GM21825 (cell line): ENCODE results near the gene OTOGL.
"Not testable (repeated sequence)": the region's sequence is repeated elsewhere in the genome, so short reads cannot be mapped to it uniquely, and the experiment has no call there.

Source experiments
- ATAC-seq: cut with Tn5 transposase; IDR thresholded peaks from one replicate; pipeline ENCODE4 v1.9.1; 2021; ENCODE audit warnings: mild to moderate bottlenecking, moderate library complexity; ENCODE audit not compliant: unreplicated experiment

The OTOGL gene

DNA sequence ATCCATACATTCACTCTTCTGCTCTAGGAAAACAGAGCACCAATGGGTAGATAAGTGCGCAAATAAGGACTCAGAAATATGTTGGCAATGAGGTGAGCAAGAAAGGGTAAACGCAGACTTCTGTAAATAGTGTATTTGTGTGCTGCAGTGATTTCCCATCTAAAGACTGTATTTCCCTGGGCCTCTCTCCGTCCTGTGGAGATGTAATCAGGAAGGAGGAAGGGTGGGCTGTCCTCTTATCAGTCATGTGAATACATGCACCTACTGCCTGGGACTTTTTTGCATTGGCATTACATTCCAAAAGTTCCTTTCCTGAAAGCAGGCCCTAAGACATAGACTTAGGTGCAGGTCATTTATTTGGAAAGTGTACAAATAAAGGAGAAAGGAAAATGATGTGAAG is 114.5 kb downstream of the OTOGL start:
- no peak for ATAC-seq

DNA sequence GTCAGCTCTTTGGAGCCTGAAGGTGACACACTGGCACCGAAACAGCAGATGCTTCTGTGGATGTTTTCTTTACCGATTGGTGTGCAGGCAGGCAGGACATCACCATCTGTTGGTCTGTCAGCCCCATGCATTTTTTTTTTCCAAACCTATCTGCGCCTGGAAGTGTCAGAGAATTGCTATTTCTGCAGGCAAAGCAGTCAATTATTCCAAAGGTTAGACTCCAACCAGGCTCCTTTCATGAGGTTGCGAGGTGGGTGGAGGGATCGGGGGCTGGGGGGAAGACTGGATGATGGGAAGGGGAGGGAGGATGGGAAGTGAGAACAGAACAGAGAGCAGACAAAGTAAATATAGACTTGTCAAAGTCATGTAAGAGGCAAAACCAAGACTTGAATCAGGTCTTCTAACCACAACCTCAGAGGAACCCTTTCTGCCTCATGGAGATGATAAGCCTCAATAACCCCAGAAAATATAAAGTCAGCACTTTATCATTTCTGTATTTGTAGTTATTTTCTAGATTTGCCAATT is 117.7 kb downstream of the OTOGL start:
- ATAC-seq: no peak

DNA sequence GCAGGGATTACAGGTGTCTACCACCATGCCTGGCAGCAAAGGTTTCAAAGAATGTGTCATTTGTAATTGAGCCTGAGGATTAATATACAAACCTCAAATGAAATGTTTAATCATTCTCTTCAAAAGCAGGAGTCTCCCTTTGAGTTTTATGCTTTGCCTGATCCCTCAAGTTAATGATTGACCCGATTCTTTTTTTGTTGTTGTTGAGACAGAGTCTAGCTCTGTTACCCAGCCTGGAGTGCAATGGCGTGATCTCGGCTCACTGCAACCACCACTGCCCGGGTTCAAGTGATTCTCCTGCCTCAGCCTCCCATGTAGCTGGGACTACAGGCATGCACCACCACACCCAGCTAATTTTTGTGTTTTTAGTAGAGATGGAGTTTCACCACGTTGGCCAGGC is 119.6 kb downstream of the OTOGL start:
- not testable (repeated sequence) for ATAC-seq

DNA sequence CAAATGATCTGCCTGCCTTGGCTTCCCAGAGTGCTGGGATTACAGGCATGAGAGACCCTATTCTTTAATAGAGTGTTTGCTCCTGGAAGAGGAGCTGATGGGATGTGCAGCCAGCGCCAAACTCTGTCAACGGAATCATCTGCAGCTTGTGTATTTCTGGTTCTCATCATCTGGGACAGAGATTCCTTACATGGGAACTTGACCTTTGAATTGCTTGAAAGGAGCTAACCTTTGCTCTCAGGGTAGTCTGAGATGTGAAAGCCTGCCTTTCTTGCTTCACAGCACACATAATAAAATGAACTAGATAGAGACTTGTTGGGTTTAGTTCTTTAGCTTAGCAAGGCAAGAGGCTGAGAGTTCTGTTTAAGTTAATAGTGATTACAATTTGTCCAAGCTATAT is 120.0 kb downstream of the OTOGL start:
- ATAC-seq: no peak

DNA sequence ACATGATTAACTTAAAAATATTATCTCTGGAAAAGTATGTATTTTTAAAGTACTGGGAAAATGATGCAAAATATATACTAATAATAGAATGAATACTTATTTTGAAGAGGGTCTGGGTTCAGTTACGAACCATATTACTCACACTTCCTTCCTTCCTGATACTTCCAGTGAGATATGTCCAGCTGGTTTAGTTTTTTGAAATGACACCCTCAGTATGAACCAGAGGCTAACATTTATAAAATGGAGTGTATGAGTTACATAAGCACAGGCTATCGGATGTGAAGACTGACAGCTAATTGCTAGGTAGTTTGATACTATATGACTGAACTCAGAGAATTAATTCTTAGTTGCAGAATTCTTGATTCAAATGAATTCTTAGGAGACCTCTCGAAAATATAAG is 122.9 kb downstream of the OTOGL start:
- no peak for ATAC-seq

DNA sequence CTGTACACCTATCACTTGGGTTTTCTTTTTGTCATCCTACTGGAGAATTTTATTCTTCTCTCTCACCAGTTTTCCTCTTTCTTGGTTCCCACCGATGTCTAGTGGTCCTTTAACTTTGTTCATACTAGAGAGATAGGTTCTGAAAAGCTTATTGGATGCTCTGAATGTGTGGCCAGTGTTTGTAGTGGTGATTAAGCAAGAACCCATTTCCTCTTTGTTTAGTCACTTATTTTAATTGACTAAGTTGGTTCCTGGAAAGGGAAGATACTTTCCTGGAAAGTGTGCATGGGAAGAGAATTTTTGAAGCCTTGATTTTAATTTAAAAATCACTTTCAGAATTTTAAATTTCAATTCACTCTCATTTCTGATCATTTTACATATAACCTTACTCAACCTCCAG is 127.2 kb downstream of the OTOGL start:
- no peak for ATAC-seq

DNA sequence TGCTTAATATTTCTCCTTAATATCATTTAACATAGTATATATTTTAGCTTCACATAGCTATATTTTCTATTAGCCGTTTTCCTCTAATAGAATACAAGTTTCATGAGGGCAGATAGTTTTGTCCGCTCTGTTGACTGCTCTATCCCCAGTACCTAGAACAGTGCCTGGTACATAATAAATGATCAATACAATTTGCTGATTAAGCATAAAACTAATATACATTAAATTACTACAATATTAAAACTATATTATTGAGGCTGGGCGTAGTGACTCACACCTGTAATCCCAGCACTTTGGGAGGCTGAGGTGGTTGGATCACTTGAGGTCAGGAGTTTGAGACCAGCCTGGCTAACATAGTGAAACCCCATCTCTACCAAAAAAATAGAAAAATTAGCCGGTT is 128.6 kb downstream of the OTOGL start:
- not testable (repeated sequence) for ATAC-seq

DNA sequence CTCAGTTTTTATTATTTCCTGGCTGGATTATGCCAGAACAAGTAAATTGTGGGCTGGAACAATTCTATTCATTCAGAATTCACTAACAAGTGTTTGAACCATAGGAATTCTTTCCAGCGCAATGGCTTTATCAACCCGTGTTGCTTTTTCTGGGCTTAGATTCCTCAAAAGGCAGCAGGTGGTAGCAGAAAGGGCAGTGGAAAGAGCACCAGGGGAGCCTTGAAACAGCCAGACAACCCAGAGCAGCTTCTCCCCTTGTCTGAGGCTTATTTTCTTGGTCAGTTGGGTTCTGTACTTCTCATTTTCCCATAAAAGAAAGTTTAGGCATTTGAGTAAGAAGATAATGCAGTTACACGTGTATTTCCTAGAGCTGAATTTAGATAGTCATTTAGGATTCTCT is 130.7 kb downstream of the OTOGL start:
- ATAC-seq: no peak

DNA sequence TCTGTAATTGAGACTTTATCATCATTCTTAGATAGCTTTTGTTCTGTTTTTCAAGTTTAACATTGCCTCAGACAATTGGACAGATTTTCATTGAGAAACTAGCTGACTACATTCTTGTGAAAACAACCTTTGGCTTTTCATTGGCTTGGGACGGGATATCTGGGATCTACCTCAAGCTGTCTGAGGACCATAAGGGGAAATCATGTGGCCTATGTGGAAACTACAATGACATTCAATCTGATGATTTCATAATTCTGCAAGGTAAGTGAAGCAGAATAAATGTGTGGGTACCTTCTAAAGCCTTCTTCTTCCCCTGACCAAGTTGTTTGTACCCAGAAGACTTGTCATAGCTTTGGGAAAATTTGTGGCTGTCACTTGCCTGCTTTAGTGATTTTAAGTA is 133.5 kb downstream of the OTOGL start:
- no peak for ATAC-seq

DNA sequence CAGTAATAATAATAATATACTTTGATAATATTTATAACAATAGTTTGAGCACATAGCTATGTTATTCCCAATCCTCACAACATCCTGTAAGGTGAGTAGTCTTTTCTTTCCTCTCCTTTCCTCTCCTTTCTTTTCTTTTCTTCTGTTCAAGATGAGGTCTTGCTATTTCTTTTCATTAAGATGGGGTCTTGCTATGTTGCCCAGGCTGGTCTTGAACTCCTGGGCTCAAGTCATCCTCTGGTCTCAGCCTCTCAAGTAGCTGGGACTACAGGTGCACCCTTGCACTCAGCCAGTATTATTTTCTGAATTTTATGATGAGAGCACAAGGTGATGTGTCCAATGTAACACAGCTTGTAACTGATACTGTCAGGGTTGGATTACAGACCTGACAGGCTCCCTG is 134.6 kb downstream of the OTOGL start:
- no peak for ATAC-seq

DNA sequence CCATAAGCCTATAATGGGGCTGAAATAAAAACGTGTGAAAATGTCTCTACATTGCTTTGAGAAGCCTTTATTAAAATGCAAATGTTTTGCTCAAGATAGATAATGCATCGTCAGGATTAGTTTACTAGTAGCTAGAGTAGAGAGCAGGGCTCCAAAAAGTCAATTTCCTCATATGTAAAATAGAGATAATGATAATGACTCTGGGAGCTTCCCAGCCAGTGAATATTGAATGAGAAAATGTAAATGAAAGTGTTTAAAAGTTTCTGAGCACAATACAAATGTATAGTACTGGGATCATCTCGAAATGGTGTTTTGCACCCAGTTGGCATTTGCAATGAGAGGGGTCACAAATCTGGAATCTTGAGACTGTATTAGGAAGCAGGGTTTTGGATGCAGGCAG is 135.3 kb downstream of the OTOGL start:
- no peak for ATAC-seq

DNA sequence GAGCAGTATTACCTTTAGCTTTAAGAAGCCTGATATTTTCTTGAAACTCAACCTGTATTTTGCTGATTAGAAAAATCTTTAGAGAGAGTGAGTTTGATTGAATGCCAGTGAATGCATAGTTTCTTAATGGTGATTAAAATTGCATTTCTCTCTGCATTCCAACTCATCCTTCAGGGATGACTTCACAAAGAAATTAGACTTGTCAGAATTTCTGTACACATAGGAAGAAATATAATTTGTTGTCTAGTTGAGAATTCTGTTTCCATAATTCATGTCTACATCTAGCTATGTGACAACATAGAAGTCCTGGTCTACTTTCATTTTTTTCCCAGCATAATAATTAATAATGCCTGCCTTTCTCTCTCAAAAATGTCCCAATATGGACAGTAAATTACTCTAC is 136.6 kb downstream of the OTOGL start:
- ATAC-seq: no peak

DNA sequence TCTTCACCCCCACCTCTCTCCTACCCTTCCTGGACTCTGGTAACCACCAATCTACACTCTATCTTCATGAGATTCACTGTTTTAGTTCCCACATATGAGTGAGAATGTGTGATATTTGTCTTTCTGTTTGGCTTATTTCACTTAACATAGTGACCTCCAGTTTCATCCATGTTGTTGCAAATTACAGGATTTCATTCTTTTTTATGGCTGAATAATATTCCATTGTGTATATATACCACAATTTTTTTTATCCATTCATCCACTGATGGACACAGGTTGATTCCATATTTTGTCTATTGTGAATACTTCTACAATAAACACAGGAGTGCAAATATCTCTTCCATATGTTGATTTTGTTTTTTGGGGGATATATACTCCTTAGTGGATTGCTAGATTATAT is 140.5 kb downstream of the OTOGL start:
- ATAC-seq: no peak

DNA sequence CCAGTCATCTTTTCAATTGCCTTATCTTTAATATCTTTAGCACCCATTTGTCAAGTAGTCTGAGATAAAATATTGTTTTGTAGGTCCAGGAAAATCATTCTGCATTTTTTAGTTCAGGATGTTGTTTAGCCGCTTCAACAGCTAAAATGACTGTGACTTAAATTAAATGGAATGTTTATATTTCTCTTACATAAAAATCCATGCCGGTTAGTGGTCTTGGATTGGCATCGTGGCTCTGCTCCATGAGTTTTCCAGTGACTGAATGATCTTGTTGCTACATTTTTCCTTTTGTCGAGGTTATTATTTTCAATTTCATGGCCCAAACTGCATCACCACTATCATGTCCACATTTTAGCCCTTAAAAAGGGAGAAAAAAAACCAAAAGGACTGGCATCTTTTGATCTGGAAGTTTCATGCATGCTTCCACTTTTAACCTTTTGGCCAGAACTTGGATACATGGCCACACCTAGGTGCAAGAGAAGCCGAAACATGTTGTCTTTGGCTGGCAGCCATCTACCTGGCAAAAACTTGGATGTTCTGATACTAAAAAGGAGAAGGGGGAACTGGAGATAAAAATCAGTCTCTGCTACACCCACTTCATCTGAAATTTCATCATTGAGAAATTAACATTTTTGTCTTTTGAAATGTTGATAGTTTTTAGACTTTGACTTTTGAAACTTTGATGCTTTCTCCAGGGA is 142.4 kb downstream of the OTOGL start:
- no peak for ATAC-seq

DNA sequence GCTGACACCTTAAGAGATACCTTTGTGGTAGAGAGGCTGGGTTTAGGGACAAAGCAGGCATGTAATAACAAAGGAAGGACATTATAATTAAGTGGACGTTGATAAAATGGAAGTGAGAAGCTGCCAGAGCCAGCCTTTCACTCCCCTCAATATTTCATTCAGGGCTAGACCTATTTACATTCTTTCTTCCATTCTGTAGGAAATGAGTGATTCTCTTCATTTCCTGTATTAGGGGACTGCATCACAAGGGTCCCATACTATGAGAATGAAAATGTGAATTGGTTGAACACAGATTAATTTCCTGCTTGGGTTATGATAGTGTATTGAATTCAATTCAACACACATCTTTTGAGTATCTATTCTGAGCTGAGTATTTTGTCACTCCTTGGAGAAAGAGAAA is 143.0 kb downstream of the OTOGL start:
- ATAC-seq: no peak

DNA sequence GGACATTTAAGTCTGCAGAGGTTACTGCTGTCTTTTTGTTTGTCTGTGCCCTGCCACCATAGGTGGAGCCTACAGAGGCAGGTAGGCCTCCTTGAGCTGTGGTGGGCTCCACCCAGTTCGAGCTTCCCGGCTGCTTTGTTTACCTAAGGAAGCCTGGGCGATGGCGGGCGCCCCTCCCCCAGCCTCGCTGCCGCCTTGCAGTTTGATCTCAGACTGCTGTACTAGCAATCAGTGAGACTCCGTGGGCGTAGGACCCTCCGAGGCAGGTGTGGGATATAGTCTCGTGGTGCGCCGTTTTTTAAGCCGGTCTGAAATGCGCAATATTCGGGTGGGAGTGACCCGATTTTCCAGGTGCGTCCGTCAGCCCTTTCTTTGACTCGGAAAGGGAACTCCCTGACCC is 150.2 kb downstream of the OTOGL start:
- not testable (repeated sequence) for ATAC-seq

DNA sequence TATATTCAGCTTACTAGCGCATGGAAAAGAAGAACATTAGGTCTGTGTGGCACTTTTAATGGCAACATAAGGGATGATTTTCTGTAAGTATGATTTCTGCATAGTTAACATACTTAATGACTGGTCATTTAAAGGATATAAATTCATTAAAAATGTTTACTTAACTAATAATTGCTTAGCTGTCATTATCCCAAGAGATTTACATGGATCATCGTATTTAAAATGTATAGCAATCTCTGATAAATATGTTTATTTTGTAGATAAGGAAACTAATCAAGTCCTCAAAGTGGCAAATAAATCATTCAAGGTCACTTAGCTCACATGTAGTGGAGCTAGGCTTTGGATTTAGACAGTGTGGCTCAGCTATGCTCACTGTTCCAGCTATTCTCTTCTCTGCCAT is 158.6 kb downstream of the OTOGL start:
- ATAC-seq: no peak

DNA sequence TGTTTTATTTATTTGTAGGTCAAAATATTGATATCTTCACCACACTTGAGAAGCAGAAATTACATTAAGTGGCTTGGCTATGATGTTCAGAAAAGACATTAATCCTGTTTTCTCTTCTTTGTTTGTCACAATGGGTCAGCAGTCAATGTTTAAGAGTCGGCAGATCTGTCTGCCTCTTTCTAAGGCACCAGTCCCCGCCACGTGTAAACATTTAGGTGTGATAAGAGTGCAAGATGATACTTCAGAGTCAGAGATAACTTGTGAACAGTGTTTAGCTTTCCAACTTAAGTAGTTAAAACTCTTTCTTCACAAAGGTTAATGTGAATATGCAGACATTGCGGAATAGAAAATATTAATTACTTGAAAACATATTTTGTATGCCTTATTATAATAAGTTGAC is 160.9 kb downstream of the OTOGL start:
- ATAC-seq: no peak

DNA sequence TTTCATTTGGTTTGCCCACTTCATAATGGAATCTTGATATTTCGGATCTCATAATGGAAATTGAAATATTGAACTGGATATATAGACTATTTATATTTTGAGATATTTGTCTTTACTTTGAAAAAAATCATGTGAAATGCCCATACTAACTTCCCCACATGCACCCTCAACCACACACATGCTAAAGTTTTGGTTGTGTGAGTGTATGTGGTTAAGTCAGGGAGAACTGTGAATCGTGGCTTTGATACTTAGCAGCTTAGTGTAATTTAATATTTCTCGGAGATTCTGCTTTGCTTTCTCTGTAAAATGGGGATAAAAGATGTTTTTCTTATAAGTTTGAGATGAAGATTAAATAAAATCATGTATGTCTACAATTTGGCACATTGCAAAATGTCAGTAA is 162.1 kb downstream of the OTOGL start:
- no peak for ATAC-seq

DNA sequence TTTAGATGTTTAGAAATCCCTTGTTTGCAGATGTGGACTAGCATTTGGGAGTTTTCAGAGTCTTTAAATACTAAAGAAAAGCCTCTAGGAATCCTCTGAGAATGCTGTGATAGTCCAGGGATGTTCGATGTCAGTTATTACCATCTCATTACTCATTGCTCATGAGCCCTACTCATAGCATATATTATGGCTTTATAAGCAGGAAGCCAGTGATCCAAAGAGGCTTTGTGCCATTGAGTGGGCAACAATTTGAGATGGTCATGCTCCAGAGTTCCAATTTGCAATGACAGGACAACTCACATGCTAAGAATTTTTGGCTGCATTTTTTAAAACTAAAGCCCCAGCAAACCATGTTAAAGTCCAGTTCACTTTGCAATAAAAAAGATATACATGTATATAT is 163.0 kb downstream of the OTOGL start:
- ATAC-seq: no peak

DNA sequence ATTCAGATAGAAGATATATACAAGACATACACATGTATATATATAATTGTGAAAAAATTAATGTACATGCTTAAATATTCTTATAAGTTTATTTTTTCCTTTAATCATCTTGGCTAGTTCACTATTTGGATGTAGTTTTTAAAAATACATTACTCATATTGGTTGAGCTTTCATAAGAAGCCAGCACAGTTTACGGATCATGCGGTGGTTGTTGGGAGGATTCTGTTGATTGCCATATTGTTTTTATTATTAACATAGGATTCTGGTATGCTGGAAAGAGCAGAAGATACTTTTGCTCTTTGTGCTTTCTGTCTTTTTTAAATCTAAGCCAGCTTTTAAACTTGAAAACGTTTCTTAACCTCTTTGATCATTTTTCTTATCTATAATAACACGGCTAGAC is 163.4 kb downstream of the OTOGL start:
- ATAC-seq: no peak

DNA sequence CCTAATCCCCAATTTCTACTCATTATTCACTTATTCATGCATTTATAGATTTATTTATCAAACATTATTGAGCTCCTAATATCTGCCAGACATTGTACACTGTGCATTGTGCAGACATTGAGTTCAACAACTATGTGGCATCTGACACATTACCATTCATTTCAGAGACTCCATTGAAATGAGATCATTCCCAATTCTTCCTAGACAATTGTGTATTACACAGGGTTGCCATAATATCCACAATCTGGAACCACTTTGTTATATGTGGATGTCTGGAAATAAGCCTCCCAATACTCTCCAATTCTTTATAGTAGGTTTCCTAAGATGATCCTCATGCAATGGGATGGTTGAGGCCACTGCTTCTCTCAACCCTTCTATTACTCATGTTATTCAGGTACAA is 165.0 kb downstream of the OTOGL start:
- ATAC-seq: no peak

DNA sequence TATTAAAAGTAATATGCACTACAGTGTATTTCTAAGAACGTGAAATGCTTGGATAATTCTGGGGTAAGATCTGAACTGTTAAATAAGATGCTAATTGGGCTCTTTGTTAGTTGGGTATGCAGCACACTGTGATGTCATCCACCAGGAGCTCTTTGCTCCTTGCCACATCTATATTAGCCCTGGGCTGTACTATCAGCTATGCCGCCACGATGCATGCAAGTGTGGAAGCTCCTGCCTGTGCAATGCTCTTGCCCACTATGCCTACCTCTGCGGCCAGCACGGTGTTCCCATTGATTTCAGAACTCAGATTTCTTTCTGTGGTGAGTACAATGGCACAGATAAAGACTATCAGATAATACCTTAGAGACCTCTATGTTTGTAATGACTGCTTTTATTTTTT is 165.6 kb downstream of the OTOGL start:
- no peak for ATAC-seq
